BE2C (cell line): ENCODE measurements around the gene SPRR2G.

Experiments
- DNase-seq: peaks from one replicate; pipeline ENCODE4 v3.0.0-alpha.2; 2020
- H3K27me3 ChIP-seq: fragments of 250-450 bp; sonication (Bioruptor Pico); 2 replicates; pipeline ENCODE4 v1.5.1; 2020; ENCODE audit warnings: mild to moderate bottlenecking
- H3K36me3 ChIP-seq: fragments of 250-450 bp; sonication (Bioruptor Pico); 2 replicates; pipeline ENCODE4 v1.5.1; 2020; ENCODE audit warnings: mild to moderate bottlenecking
- H3K4me1 ChIP-seq: fragments of 250-450 bp; sonication (Bioruptor Pico); 2 replicates; pipeline ENCODE4 v1.5.1; 2020
- H3K4me3 ChIP-seq: 2 replicates; pipeline ENCODE4 v1.5.1; 2011; ENCODE audit warnings: low read depth, low read length
- H3K9me3 ChIP-seq: fragments of 250-450 bp; sonication (Bioruptor Pico); 2 replicates; pipeline ENCODE4 v1.5.1; 2020
- CTCF ChIP-seq: IDR thresholded peaks from 2 replicates; pipeline ENCODE4 v1.5.1; 2012; ENCODE audit warnings: mild to moderate bottlenecking, low read depth, low read length

Gene SPRR2G

GRCh38 chr1:153180556-153180955, 29.9 kb upstream of the SPRR2G start:
- no peak for TF ChIP-seq CTCF
- Histone ChIP-seq H3K4me1 (no peaks in the 10 kb centered on the region), H3K4me3 (no peak overlapping the region), H3K27me3 (no peaks in the 10 kb centered on the region), H3K9me3 (no peaks in the 10 kb centered on the region), H3K36me3 (no peaks in the 10 kb centered on the region)
- no peak for DNase-seq

- H3K4me3 ChIP-seq: no peak overlapping the region
- H3K27me3 ChIP-seq: no peaks in the 10 kb centered on the region
- no peak for DNase-seq
- no peak for TF ChIP-seq CTCF
- H3K36me3 ChIP-seq: no peaks in the 10 kb centered on the region
- no peaks in the 10 kb centered on the region for H3K4me1 ChIP-seq
- no peaks in the 10 kb centered on the region for H3K9me3 ChIP-seq
These were observed 28.2 kb upstream of the SPRR2G start for GRCh38 chr1:153178922-153179321.

GRCh38 chr1:153174624-153175023, 23.9 kb upstream of the SPRR2G start:
- Histone ChIP-seq H3K27me3 (peaks cover 4% of the 10 kb centered on the region; the same call in 1 of the 2 replicates), H3K9me3 (no peaks in the 10 kb centered on the region), H3K4me3 (no peak overlapping the region), H3K36me3 (no peaks in the 10 kb centered on the region), H3K4me1 (no peaks in the 10 kb centered on the region)
- no peak for TF ChIP-seq CTCF
- DNase-seq: no peak

- Histone ChIP-seq H3K4me1 (no peaks in the 10 kb centered on the region), H3K27me3 (peaks cover 7% of the 10 kb centered on the region; the same call in 1 of the 2 replicates), H3K9me3 (no peaks in the 10 kb centered on the region), H3K36me3 (no peaks in the 10 kb centered on the region), H3K4me3 (no peak overlapping the region)
- no peak for TF ChIP-seq CTCF
- DNase-seq: no peak
These were observed 18.0 kb upstream of the SPRR2G start for GRCh38 chr1:153168686-153169085.

GRCh38 chr1:153155541-153155940, 4.9 kb upstream of the SPRR2G start:
- Histone ChIP-seq H3K4me3 (no peak overlapping the region), H3K36me3 (no peaks in the 10 kb centered on the region), H3K27me3 (no peaks in the 10 kb centered on the region), H3K4me1 (no peaks in the 10 kb centered on the region), H3K9me3 (no peaks in the 10 kb centered on the region)
- TF ChIP-seq CTCF: no peak
- no peak for DNase-seq

GRCh38 chr1:153152481-153152880, 1.8 kb upstream of the SPRR2G start:
- Histone ChIP-seq H3K36me3 (no peaks in the 10 kb centered on the region), H3K27me3 (no peaks in the 10 kb centered on the region), H3K9me3 (no peaks in the 10 kb centered on the region), H3K4me1 (no peaks in the 10 kb centered on the region), H3K4me3 (no peak overlapping the region)
- DNase-seq: no peak
- TF ChIP-seq CTCF: no peak
